Heart right ventricle (tissue), 16 donors: ENCODE data around the gene GDE1. TPM values are rescaled to one million over a fixed set of nuclear protein-coding genes. Genes with fewer than 3 reads are reported as not detected.

Experiments
- ATAC-seq, 8 donors: fragments of 200-7000 bp; cut with Tn5 transposase; one replicate each; pipeline ENCODE4 v1.9.1; 2020; ENCODE audit warnings: mild to moderate bottlenecking in 8 of 8, moderate library complexity in 8 of 8, moderate number of reproducible peaks in 1 of 8
- DNase-seq, 2 donors: peaks; one replicate each; pipeline ENCODE4 v3.0.0-alpha.2; 2020
- H3K27ac ChIP-seq, 10 donors: fragments of 200-600 bp; sonication (generic) in 2 of 10; one replicate each; pipeline versions ENCODE4 v1.5.0 to v1.8.0; 2020 to 2022; ENCODE audit warnings: mild to moderate bottlenecking in 3 of 10
- H3K27me3 ChIP-seq, 7 donors: fragments of 200-600 bp; one replicate each; pipeline ENCODE4 v1.8.0; 2021 to 2022; ENCODE audit warnings: mild to moderate bottlenecking in 2 of 7
- H3K36me3 ChIP-seq, 9 donors: fragments of 200-600 bp; sonication (generic) in 1 of 9; one replicate each; pipeline versions ENCODE4 v1.5.0 to v1.8.0; 2020 to 2022; ENCODE audit warnings: mild to moderate bottlenecking in 2 of 9
- H3K4me1 ChIP-seq, 9 donors: fragments of 200-600 bp; sonication (generic) in 1 of 9; one replicate each; pipeline versions ENCODE4 v1.5.0 to v1.8.0; 2020 to 2022; ENCODE audit warnings: mild to moderate bottlenecking in 4 of 9
- H3K4me3 ChIP-seq, 10 donors: fragments of 200-600 bp; sonication (generic) in 2 of 10; one replicate each; pipeline versions ENCODE4 v1.5.0 to v1.8.0; 2020 to 2022; ENCODE audit warnings: mild to moderate bottlenecking in 7 of 10, moderate library complexity in 2 of 10
- H3K9me3 ChIP-seq, 11 donors: fragments of 200-600 bp in 10 of 11; sonication (generic) in 2 of 11; one replicate each; pipeline versions ENCODE4 v1.5.0 to v1.8.0; 2013 to 2022; ENCODE audit warnings: mild to moderate bottlenecking in 2 of 11, control low read depth in 1 of 11, moderate library complexity in 1 of 11
- WGBS, 2 donors: extraction: QIAGEN DNeasy Blood & Tissue Kit; methylation state at CpG; one replicate each; pipeline ENCODE4 v1.1.7; 2013; ENCODE audit warnings: inconsistent platforms in 1 of 2; 5-methylcytosine and 5-hydroxymethylcytosine counted together
- intact Hi-C, 10 donors: fragments of 100-400 bp; cut with DNase I; formaldehyde crosslinking; loops; one replicate each; pipeline versions ENCODE4 v1.11.1 to v1.14.2; 2022
- polyA plus RNA-seq, 2 donors: library from polyadenylated mRNA; stranded (reverse); fragments of 200-250 nt; gene quantifications; one replicate each; pipeline ENCODE4 v1.2.3, GENCODE V29; 2013
- total RNA-seq, 10 donors: library from RNA; stranded (reverse); fragmentation: NEBNext Ultra II Directional in 3 of 10; extraction: Animal tissue kit (Norgen Biotek cat#: 25700) in 3 of 10; gene quantifications; one replicate each; pipeline versions ENCODE4 v1.2.1 to v1.2.4, GENCODE V29; 2021 to 2023
- TF ChIP-seq, protein P1 (sequence below), 9 donors: fragments of 200-600 bp; sonication (generic) in 2 of 9; IDR thresholded peaks; one replicate each; pipeline versions ENCODE4 v1.5.0 to v1.8.0; 2021 to 2022; ENCODE audit warnings: antibody characterized with exemption in 9 of 9, mild to moderate bottlenecking in 5 of 9, moderate library complexity in 1 of 9
- donor health status: Arrhythmogenic right ventricular cardiomyopathy.
- donor health status: ischemic (EF 13 %, LVEDD 7.1; RV severe dilation, severe dysfunction).
- donor health status: healthy with polysubstance abuse.
- donor health status: DM: no; HTN: yes; CAD: no.
- donor health status: DM: no; HTN: no; CAD: no.
- donor health status: ischemic (EF 25% LVEDD 6.9; RV normal size, moderate dysfunction).
- donor health status: ischemic (EF 25% LVEDD 5.7; RV mildly dilated, moderate dysfunction).
- donor health status: healthy.
- donor health status: DM: yes; HTN: yes; CAD: no.
- donor health status: Ischemic cardiomyopathy.
- donor health status: ischemic (EF 35%, LVEDD 5.7; RV mildly dilated, moderate dysfunction).
- donor health status: nonischemic (EF 11% LVEDD 7.7; RV severe dilation, severe dysfunction).
- donor health status: DM: yes; HTN: yes; CAD: no.
- donor health status: PGD.
- donor health status: ischemic (EF 29% LVEDD 5.4; RV normal size, mild dysfunction).
- donor health status: nonischemic (EF 23%, LVEDD 6.1; RV moderate dilation, normal function).

Gene GDE1
- total and polyA plus RNA-seq, 12 donors, result 31.9 to 128 (median 108) TPM

DNA sequence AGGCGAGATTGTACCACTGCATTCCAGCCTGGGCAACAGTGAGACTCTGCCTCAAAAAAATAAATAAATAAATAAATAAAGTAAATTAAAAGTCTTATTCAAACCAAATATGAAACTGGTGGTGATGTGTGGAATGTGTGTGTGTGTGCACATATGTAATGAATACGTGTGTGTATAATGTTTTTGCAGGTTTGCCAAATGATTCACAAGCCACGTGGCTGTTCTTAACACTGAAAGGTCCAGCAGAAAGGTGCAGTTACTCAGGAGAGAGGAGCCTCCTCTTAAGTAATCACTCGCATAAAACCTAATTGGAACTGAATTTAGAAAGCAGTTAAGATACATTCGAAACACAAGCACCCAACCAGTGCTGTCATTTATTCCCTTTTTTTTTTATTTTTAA is 22.9 kb downstream of the GDE1 start:
- H3K4me1 ChIP-seq, result peaks cover 0 to 10% (median 0%) of the 10 kb centered on the region in 9 donors
- H3K27ac ChIP-seq, result no peak overlapping the region
- peaks cover 0 to 66% (median 19%) of the 10 kb centered on the region in 9 donors for H3K36me3 ChIP-seq
- WGBS, 2 donors, result 73 to 79% methylated on average over 5 of the region's 5 CpGs
- ATAC-seq (no peak), DNase-seq (no peak)
- H3K9me3 ChIP-seq, result no peaks in the 10 kb centered on the region
- intact Hi-C loops, result no loop called here
- no peaks in the 10 kb centered on the region for H3K27me3 ChIP-seq
- no peak overlapping the region for H3K4me3 ChIP-seq
- TF ChIP-seq, protein P1, sequence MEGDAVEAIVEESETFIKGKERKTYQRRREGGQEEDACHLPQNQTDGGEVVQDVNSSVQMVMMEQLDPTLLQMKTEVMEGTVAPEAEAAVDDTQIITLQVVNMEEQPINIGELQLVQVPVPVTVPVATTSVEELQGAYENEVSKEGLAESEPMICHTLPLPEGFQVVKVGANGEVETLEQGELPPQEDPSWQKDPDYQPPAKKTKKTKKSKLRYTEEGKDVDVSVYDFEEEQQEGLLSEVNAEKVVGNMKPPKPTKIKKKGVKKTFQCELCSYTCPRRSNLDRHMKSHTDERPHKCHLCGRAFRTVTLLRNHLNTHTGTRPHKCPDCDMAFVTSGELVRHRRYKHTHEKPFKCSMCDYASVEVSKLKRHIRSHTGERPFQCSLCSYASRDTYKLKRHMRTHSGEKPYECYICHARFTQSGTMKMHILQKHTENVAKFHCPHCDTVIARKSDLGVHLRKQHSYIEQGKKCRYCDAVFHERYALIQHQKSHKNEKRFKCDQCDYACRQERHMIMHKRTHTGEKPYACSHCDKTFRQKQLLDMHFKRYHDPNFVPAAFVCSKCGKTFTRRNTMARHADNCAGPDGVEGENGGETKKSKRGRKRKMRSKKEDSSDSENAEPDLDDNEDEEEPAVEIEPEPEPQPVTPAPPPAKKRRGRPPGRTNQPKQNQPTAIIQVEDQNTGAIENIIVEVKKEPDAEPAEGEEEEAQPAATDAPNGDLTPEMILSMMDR (IDR thresholded peaks at IDR 0.05), result no peak

DNA sequence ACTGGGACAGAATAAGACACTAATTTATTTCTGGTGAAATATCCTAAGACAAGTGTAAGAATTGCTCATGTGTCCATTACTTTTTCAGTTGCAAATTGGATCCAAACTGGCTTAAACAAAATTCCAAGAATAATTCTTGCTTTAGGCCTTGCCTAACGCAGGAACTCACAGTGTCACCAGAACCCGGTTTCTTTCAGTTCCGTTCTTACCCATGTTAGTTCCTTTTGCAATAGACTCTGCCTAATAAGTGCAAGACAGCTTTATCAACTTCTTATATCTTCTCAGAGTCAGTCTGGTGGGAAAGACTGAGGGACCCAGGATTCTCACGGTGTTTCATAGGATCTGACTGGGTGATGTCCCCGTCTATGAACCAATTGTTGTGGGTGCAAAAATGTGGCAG is 24.7 kb downstream of the GDE1 start:
- peaks cover 0 to 19% (median 0%) of the 10 kb centered on the region in 9 donors for H3K4me1 ChIP-seq
- H3K36me3 ChIP-seq, result peaks cover 0 to 48% (median 9%) of the 10 kb centered on the region in 9 donors
- DNase-seq (no peak), ATAC-seq (no peak)
- H3K4me3 ChIP-seq, result no peak overlapping the region
- WGBS, 2 donors, result 81 to 82% methylated on average over 5 of the region's 5 CpGs
- H3K27me3 ChIP-seq, result no peaks in the 10 kb centered on the region
- H3K9me3 ChIP-seq, result no peaks in the 10 kb centered on the region
- intact Hi-C loops, result no loop called here
- TF ChIP-seq, protein P1 (IDR thresholded peaks at IDR 0.05), result no peak
- H3K27ac ChIP-seq, result peak overlapping the region in 1 of 10 donors; percentile 26

GRCh38 chr16:19490619-19491018 is 31.3 kb downstream of the GDE1 start:
- intact Hi-C loops, result no loop called here
- H3K4me1 ChIP-seq, result peaks cover 0 to 12% (median 0%) of the 10 kb centered on the region in 9 donors
- H3K9me3 ChIP-seq, result no peaks in the 10 kb centered on the region
- no peaks in the 10 kb centered on the region for H3K36me3 ChIP-seq
- no peak overlapping the region for H3K27ac ChIP-seq
- no peak for DNase-seq
- no peaks in the 10 kb centered on the region for H3K27me3 ChIP-seq
- TF ChIP-seq, protein P1 (IDR thresholded peaks at IDR 0.05), result no peak
- WGBS, 2 donors, result 67 to 71% methylated on average over 1 of the region's 1 CpG
- H3K4me3 ChIP-seq, result no peak overlapping the region
- ATAC-seq, result no peak

GRCh38 chr16:19488213-19488640 is 33.7 kb downstream of the GDE1 start:
- Histone ChIP-seq H3K9me3 (no peaks in the 10 kb centered on the region), H3K27ac (no peak overlapping the region), H3K27me3 (peaks cover 0 to 3% (median 0%) of the 10 kb centered on the region in 7 donors), H3K4me1 (peaks cover 0 to under 1% (median 0%) of the 10 kb centered on the region in 9 donors), H3K4me3 (no peak overlapping the region), H3K36me3 (no peaks in the 10 kb centered on the region)
- ATAC-seq (peak in 1 of 8 donors; percentile 27), DNase-seq (no peak)
- TF ChIP-seq, protein P1 (IDR thresholded peaks at IDR 0.05), result no peak
- WGBS, 2 donors, result 40 to 55% methylated on average over 4 of the region's 4 CpGs
- intact Hi-C loops, result no loop called here
